ENCODE results near the gene PPP1R9A.

Gene PPP1R9A

DNA sequence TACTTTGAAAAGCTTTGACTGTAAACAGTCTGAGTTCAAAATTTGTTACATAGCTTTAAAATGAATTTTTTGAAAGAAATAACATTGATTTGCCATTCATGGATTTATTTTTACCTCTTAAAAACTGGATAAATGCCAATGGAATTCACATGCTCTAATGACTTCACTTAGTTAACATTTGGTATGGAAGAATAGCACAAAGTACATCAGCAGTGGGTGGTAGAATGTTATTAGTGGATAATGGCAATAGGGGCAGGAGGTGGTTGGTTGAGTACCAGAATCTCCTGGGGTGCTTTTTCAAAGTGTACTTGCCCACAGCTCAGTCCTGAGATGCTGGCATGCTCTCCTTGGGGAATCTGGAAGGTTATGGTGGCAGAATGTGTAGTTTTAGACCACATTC is 4.7 kb downstream of the PPP1R9A start:
- DNase-seq = no peak

DNA sequence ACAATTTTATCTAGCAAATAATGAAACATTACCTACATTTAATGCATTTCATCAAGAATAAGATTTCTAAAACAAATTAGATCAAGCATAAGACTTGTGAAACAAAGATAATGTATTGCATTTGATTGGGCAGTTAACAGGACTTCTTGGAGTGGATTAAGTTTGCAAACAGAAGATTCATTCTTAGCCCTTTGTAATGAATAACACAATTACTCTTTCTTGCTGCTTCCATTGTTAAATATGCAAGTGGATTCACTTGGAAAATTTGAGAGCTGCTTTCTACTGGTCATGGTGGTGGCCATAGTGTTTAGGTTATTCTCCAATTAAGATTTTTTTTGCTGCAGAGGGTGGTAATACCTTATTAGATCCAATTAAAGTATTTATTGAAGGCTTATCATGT is 6.0 kb downstream of the PPP1R9A start:
- DNase-seq = no peak

DNA sequence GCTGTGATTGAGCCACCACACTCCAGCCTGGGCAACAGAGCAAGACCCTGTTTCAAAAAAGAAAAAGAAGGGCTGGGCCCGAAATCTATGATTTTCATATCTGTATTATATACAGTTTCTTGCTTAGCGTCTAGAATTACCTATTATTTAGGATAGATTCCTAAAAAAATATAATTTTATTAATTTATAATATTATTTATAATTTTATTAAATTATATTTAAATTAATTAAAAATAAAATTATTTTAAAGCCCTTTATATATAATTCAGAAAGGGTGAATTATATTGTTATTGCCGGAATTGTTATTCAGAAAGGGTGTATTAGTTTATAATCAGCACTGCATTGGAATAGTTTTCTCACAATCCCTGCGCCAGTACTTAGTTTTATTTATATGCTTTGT is 14.5 kb downstream of the PPP1R9A start:
- DNase-seq = no peak

DNA sequence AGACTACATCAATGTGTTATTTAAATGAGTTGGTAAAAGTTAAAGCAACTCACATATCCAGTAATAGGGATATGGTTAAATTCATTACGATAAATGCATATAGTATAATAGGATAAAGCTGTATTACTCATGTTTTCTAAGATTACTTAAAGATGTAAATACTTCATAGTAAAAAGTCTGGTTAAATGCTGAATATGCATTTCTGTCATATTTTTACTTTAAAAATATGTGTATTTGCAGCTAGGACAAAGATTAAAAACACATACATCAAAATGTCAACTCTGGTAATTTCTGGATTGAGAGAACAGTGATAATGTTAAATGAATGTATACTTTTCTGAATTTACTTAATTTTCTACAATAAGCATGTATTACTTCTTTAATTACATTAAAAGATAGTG is 15.1 kb downstream of the PPP1R9A start:
- no peak for DNase-seq

DNA sequence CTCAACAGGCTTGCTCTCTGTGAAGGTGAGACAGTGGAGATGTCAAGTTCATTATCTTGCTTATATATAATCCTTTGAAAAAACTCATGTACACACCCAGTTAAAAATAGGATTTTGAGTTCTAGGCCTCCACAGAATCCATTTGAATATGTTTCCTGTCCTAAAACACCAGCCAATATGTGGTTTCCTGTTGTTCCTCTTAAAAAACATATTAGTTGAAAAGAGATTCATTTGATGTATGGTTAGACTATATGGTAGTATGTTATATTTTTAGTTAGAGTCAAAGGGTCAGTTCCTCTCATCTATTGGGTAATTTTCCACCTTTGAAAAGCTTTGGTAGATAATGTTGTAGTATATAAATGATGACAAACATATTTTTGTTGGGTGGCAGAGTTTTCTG is 16.0 kb downstream of the PPP1R9A start:
- DNase-seq = no peak

DNA sequence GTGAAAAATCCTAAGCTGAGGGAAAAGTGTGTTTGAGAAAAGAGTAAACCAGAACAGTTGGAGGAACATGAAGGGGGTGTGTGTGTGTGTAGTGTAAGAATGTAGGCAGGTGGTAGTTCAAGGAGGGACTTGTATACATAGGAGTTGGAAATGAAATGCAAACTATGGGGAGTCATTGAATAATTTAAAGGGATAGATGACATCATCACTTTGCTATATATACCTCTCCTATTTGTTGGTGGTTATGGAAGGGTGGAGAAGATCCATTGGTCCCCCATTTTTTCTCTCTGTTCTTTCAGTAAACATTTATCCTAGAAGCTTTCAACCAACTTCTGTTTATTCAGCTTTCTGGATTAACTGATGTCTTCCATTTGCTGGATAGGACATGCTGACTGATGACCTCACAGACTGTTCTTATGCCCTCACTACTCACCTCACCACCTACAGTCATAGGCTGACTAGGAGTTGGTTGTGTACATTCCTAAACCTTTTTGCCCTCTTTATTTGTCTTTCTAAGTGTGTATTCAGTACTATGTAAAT is 20.8 kb downstream of the PPP1R9A start:
- no peak for DNase-seq

DNA sequence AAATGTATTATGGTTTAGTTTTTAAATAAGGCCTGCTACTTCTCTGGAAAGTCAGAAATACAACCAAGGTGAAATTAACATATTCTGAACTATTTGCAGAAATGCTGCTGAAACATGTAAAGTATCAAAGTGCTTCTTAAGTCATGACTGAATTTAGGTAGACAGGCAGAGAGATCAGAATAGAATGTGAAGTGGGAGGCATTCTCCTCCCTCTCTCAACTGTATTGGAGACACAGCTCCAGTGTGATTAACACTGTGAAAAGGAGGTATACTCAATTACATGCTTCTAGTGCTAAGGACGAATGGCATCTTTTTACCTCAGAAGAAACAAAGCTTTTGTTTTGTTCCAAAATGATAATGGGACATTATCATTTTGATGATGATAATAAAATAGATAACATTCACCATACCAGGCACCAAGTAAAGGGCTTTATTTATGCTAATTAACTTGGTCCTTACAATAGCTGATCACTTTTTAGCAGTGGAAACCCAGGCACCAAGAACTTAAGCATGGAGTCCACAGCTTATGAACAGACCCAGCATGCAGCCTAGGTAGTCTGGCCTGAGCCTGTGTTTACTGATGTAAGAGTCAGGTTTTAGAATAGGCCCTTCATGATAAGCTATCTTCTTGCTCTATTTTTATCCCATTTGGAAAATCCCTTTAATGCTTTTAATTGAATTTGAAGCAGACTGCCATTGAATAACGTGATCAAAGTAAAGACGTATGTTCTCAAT is 26.0 kb downstream of the PPP1R9A start:
- no peak for DNase-seq

DNA sequence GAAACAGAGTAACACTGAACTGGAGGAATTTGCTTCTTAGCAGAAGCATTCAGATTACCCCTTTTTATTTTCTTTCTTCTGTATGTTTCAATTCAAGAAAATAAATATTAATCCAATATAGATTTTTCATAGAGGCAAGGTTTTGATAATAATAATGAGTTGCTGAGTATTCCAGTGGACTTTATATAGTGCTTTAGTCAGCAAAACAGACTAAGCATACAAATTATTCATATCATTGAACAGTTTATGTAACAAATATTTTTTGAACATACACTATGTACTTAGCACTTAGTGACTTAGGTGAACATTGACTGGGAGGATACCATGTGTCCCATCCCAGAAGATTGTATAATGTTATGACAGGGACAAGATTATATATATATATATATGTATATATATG is 32.0 kb downstream of the PPP1R9A start:
- no peak for DNase-seq

DNA sequence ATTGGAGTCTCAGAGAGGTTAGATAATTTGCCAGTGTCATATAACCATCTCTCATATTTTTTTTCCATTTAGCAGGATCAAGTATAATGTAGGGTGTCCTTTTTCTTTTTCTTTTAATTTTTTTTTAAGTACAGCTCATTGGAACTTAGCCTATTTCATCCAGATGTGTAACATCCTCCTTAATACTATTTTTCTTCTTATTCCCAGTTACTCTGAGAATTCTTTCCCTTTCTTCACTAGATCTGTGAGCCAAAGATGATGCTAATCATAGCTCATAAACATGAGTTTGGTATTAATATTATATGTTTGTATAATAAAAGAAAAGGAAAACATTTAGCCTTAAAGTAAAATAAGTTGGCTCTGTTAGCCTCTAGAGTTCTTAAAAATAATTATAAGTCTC is 32.8 kb downstream of the PPP1R9A start:
- DNase-seq = no peak

DNA sequence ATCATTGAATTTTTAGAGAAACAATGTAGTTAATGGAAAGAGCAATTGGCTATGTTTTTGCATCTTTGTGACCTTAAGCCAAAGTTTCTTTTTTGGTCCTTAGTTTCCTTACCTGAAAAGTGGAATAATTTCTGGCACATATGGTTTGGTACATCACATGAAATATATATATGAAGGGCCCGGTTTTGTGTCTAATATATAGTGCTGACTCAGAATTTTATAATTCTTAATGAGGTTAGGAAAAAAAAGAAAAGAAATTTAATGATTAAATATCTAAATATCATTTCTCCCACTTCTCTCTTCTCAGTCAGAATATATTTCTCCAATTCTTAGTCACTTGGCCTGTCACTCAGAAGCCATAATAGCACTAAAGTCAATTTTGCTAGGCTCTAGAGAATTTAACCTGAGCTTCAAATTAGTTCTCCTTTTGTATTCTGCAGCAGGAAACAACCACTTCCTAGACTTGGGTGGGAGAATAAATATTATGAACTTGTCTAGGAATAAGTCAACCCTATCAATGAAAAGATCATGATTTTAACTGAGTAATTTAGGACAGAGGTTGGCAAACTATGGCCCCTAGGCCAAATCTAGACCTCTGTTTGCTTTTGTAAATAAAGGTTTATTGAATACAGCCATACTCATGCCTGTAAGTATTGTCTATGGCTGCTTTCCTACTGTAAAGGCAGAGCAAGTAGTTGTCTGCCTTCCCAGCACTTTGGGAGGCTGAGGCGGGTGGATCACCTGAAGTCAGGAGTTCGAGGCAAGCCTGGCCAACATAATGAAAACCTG is 34.6 kb downstream of the PPP1R9A start:
- no peak for DNase-seq

DNA sequence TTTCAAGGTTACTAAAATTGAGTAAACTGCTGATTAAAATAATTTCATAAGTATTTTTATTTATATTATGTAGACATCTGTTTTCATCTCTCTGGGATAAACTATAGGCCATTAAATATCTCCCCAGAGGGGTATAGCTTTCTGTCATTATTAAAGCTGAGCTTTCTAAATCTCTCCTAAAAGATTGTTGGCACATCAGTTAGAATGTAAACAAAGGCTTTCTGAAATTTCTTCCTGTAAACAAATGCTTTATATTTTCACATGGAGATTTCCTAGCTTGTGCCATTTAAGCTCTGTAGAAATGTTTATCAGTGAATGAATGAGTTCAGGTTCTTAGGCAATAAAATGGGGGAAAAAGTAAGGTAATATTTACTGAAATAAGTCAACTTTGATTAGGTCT is 35.7 kb downstream of the PPP1R9A start:
- no peak for DNase-seq

DNA sequence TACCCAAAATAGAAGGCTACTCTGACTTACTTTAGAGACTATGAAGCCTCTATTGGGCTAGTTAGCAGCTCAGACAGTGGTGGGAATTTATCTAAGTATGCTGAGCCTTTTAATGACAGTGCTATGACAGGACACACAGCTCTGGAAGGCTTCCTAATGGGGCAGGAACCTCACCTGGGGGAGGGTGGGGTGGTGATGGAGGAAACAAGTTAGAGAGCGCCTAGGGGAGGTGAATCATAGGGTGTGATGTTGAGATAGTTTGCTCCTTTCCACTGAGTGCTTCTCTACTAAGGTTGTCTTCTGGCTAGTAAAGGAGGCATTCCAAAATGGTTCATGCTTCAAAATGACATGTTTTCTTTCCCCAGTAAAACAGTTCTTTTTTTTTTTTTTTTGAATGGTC is 42.1 kb downstream of the PPP1R9A start:
- DNase-seq = no peak

DNA sequence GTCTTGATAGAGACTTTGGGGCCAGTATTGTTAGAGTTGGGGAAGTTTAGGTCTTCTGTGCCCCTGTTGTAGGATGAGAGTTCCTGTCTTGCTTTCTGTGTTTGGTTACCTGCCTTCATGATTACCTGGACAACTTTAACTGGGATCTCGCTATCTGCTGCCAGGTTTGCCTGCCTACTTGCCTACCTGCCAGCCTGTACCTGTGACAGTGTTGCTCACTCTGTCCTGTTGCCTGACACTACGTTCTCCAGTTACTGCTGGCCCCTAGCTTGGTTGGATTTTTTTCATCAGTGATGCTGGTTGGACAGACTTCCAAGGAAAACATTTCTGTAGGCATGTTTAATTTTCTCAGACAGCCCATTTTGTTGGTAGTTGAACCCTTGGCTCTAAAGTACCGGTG is 48.4 kb downstream of the PPP1R9A start:
- no peak for DNase-seq

DNA sequence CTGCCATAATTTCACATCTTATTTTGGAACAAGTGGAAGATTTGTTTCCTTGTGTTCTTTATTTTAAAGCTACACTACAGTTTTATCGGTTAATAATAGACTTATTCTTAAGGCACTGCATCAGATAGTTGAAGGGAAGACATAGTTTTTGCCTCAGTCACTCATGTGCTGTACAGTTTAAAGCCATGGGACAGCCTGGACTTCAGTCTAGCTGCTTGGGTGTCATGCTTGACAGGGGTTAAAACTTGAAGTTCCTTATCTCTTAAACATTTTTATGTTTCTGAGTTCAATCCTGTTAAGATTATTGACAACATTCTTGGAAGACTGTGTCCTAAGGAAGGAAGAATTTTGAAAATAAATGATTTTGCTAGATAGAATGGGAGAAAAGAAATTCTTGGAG is 49.7 kb downstream of the PPP1R9A start:
- DNase-seq = no peak

DNA sequence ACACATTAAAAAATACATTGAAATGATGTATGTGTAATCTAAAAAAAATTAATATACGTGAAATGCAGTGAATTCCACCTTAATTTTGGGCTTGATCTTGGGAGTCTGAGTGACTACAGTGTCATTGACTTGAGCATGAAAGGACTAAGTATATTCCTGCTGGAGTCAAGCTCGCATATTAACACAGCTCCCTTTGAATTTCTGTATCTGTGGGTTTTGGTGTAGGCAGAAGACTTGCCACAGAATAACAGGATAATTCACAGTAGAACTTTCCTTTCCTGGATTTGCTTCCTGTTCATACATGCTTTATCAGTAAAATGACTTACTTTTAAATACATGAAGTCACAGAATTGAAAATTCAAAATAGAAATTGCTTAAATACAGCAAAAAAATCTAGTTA is 55.3 kb downstream of the PPP1R9A start:
- no peak for DNase-seq

DNA sequence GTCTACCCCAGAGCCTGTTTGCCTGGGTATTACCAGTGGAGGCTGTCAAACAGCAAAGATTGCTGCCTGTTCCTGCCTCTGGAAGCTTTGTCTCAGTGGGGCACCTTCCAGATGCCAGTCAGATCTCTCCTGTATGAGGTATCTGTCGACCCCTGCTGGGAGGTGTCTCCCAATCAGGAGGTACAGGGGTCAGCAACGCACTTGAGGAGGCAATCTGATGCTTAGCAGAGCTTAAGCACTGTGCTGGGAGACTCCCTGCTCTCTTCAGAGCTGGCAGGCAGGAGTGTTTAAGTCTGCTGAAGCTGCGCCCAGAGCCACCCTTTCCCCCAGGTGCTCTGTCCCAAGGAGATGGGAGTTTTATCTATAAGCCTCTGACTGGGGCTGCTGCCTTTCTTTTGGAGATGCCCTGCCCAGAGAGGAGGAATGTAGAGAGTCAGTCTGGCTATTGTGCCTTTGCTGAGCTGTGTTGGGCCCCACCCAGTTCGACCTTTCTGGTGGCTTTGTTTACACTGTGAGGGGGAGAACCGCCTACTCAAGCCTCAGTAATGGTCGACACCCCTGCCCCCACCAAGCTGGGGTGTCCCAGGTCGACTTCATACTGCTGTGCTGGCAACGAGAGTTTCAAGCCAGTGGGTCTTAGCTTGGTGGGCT is 62.2 kb downstream of the PPP1R9A start:
- no peak for DNase-seq

DNA sequence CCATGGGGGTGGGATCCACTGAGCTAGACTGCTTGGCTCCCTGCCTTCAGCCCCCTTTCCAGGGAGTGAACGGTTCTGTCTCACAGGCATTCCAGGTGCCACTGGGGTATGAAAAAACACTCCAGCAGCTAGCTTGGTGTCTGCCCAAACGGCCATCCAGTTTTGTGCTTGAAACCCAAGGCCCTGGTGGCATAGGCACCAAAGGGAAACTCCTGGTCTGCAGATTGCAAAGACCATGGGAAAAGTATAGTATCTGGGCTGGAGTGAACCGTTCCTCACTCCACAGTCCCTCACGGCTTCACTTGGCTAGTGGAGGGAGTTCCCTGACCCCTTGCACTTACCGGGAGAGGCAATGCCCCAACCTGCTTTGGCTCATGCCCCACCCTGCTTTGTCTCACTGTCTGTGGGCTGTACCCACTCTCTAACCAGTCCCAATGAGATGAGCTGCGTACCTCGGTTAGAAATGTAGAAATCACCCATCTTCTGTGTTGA is 62.7 kb downstream of the PPP1R9A start:
- DNase-seq = no peak

DNA sequence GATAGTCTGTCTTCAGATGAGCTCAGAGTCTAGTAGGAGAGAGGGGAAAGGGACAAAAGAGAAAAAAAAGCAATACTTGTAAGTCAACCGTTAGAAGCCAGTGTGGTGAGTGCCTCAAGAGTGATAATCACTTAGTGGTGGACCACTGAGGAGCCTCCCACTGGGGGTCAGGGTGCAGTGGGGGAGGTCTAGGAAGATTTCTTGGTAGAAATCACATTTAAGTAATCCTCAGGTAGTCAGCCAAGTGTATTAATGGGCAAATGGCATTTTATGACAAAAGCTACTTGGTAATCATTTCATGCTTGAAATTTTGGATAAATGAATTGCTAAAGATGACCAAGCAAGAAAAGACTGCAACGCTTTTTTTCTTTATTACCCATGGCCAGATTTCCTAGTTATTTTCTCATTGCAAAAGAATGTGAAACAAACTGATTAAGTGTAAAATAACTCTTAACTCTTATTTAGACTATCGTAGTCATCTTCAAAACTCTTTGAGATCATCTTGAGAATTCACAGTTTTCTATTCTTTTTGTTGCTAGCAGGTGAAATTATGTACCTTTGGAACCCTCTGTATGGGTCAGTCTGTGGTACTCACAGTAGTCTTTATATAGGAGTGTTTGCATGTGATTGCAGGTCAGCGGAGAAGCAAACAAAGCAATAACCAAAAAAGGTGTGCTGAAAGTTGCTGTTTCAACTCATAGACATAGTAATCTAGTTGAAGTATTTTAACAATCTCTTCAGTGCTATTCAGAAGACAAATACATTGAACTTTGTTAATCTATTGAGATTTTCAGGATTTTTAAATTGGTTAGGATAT is 63.9 kb downstream of the PPP1R9A start:
- DNase-seq = no peak

DNA sequence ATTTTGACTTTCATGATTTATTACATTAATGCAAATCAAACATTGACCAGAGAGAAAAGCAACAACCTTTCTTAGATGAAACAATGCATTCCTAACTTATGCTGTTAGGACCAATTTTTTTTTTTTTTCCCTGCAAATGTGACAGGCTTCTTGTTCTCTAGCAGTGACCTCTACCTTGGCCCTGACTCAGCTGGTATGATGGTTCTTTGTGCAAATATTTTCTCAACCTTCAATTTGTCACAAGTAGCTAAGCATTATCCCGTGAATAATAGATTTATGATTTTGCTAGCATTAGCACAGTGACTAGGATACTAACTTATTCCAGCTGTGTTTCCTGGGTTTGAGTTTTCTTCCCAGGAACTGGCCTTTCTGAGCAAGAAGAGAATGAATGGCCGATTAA is 64.9 kb downstream of the PPP1R9A start:
- no peak for DNase-seq

DNA sequence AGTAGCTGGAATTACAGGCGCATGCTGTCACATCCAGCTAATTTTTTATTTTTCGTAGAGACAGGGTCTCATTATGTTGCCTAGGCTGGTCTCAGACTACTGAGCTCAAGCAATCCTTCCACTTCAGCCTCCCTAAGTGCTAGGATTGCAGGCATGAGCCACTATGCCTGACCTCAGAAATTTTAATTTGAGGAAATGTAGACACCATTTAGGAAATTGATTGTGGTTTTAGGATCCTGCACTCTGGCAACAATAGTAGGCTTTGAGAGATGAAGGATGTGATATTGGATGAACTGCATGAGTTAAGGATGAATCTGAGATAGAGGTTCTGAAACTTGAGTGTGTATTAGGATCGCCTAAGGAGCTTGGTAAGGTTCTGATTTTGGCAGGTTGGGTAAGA is 66.5 kb downstream of the PPP1R9A start:
- DNase-seq = no peak

DNA sequence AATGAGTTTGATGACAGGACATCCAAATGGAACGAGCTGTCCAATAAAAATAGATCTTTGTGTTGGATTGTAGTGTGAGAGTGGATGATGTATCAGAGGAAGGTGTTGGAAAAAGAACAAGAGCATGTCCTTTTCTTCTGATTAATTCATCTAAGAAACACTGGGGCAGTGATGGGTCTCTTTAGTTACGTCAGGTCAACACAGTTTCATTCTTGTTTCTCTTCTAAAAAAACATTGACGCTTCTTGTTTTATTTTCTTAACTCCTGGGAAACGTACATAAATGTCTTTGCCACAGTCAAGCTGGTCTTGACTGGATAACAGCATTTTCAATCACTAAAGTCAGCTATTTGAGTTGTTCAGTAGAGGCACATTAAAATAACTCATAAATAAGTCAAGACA is 67.0 kb downstream of the PPP1R9A start:
- no peak for DNase-seq

DNA sequence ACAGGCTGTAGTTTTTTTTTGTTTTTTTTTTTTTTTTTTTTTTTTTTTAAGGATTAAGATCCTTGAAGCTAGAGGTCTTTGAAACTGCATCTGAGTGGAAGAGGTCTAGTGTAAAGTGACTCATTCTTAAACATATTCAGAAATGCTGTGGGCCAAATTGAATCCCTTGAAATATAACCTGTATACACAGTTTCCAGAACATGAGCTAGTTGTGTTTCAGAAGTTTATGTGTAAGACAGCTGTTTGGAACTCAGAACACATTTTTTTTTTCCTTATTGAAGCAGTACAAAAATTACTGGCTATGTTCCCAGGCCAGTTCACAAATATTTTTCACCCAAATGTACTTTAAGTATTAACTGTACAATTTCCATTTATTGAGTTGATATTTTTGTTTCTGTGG is 67.9 kb downstream of the PPP1R9A start:
- DNase-seq = no peak
